HG03442 (cell line): Measurements from ENCODE around the gene NMRAL1.

Experiments used
- ATAC-seq: cut with Tn5 transposase; IDR thresholded peaks from one replicate; pipeline ENCODE4 v1.9.1; 2021; ENCODE audit warnings: mild to moderate bottlenecking, moderate library complexity; ENCODE audit not compliant: unreplicated experiment

Gene NMRAL1

DNA sequence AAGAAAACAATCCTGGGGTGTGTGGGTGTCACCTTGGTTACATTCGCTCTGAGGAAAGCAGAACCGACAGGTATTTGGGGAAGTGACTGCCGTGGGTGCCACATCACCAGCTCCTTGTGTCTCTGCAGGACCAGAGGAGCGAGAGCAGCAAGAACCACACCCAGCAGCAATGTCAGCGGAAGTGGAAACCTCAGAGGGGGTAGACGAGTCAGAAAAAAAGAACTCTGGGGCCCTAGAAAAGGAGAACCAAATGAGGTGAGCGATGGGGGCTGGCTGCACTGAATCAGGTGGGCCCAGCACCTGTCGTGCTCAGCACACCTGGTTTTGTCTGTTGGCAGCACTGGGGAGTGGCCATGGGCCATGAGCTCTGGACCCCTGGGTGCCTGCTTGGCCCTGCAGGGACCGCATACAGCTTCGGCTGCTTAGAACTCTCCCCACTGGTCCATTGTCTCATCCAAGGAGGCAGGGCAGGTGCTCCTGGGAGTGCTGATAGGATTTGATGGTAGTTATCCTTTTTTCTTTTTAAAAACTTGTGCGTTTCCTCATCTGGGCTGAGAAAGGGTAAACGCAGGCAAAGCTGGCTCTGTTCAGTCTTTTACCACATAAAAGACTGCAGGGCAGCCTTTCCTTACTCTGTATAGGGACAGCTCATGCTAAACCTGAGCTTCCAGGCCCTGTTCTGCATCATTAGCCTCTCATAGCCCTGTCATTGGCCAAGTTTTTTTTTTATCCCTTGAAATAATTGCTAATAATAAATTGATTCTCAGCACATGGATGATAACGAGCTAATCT is 31.1 kb upstream of the NMRAL1 start:
- peak; percentile 69 for ATAC-seq

DNA sequence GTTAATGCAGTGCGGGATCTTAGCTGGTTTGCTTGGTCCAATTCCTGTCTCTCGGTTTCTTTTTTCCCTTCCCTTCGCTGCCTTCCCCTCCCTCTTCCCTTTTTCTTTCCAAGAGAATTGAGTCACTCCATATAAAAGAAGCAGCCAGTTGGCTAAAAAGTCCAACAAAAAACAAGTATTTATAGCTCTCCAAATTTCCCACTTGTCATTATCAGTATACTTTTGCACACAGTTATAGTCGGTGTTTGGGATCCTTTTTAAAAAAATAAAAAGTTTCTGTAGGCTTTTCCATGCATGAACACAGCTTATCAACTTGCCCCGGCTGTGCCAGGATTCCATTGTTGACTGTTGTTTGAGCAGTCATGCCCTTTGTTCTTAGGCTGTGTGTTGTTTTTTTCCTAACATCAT is 26.6 kb upstream of the NMRAL1 start:
- no peak for ATAC-seq

DNA sequence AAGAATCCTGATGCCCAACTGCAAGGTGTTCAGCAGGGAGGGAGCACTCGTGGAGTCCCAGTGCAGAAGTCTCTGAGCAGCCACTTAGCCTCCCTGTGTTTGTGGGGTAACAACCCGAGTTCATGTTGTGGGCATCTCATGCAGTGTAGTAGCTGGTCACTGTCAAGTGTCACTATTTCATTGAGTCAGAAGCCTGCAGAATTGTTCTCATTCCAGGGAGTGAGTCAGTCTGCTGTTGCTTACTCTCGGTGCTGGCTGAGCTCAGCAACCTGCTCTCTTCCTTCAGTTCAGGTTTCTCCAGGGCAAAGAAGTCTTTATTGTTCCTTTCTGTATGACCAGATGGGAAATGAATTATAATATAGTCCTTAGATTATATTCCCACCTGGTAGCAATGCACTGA is 25.8 kb upstream of the NMRAL1 start:
- ATAC-seq, result no peak

- no peak for ATAC-seq
Measured at GRCh38 chr16:4499196-4499555, 24.8 kb upstream of the NMRAL1 start.

- ATAC-seq, result no peak
Measured at GRCh38 chr16:4498546-4499195, 24.2 kb upstream of the NMRAL1 start.

- no peak for ATAC-seq
Measured at GRCh38 chr16:4496305-4496704, 21.9 kb upstream of the NMRAL1 start.

DNA sequence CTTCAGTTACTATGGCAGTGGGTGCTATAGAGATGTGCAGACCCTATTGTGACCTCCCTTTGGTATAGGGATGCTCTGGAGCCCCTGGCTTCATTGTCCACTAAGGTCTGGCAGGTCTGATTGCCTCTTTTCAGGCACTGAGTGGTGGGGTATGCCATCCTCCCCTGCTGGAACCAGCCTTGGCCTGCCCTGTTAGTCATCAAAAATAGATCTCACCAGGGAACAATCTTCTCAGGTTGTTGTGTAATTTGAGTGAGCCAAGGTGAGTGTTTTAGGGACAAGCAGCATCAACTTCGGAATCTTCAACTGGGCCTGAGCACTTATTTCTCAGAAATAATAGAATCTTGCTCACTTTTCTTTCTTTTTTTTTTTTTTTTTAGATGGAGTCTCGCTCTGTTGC is 21.3 kb upstream of the NMRAL1 start:
- ATAC-seq, result no peak

GRCh38 chr16:4494746-4495490 is 20.5 kb upstream of the NMRAL1 start:
- no peak for ATAC-seq

- no peak for ATAC-seq
Measured at GRCh38 chr16:4491898-4492297, 17.5 kb upstream of the NMRAL1 start.

DNA sequence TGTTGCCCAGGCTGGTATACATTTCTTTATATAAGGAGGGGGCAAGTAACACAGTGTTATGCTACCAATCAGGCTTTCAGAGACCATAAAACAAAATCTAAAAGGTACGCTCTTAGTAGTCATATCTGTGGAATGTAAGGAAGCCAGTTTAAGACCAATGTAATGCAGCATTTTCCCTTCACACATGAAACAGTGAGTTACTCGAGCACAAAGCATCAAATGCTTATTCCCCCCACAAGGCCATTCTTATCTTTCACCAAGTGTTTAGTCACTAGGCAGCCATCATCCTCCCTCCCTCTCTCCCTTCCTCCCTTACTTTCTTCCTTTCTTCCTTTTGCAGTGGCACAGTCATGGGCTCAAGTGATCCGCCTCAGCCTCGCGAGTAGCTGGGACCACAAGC is 14.6 kb upstream of the NMRAL1 start:
- ATAC-seq, result no peak

DNA sequence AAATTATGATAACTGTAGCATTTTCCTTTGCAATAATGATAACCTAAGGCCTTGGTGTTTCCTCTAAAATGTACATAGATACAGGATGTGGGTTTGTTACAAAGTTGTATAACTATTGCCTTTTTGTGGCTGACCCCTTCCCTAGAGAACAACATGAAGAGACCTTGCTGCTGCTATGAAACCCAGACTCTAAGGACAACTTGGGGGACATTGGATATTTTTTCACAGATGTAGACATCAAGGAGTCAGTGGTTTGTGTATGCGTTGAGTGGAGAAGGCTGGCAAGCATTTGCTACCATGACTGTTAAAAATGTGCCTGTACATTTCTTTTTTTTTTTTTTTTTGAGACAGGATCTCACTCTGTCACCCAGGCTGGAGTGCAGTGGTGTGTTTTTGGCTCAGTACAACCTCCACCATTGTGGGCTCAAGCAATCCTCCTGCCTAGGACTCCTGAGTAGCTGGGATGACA is 14.1 kb upstream of the NMRAL1 start:
- no peak for ATAC-seq

DNA sequence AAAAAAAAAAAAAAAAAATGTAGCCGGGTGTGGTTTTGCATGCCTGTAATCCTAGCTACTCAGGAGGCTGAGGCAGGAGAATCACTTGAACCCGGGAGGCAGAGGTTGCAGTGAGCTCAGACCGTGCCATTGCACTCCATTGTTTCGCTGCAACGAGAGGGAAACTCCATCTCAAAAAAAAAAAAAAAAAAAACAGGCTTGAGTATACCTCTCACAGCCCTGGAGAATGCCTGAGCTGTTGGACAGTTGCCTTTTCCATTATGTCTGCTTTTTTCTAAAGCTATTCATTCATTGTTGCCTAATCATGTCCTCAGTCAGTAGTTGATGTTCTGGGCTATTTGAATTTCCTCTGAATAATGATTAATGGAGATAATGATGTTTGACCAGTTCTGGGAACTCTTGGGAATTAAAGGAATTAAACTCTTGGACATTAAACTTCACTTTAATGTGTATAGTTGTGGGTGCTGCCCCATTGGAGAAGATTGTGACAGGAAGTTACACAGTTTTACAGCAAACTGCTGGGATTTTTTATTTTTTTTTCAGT is 13.6 kb upstream of the NMRAL1 start:
- ATAC-seq, result no peak

GRCh38 chr16:4486126-4486893 is 11.9 kb upstream of the NMRAL1 start:
- ATAC-seq, result no peak

- ATAC-seq, result no peak
Measured at GRCh38 chr16:4481963-4482362, 7.5 kb upstream of the NMRAL1 start.

DNA sequence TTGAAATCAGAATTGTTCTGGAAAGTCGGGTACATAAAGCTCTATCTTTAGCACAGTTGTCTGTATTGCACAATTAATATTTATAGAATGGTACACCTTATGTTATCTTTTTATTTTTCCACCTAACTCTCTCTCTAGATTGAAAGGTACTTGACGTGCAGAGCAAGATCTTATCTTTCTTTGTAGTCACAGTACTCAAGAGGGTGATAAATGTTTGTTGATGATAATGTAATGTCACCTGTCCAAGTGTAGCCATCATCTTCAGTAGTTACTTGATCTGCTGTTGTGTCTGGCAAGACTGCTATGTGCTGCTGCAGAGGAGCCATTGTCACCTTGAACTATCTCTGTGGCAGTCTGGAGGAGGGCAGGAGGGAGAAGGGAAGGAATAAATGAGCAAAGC is 7.1 kb upstream of the NMRAL1 start:
- no peak for ATAC-seq

DNA sequence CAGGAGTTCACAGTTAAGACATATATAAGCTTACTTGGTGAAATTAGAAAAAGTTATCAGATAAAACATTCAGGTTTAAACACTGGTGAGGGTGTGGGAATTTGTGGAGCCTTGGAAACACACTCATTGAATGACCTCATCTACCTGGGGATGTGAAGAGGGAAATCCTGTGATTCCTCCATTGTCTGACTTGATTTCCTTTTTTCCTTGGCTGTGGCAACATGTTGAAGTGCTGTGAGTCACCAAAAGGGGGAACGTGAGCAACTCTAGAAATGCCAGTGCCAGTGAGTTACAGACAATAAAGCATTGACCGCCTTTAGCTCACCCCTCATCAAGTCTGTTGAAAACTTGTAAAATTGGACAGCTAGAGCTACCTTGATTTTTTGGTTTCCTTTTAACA is 3.5 kb upstream of the NMRAL1 start:
- ATAC-seq, result no peak

- peak; percentile 82 for ATAC-seq
Measured at GRCh38 chr16:4475880-4476788, 1.7 kb upstream of the NMRAL1 start, which contains the start of gene HMOX2. Gene HMOX2, plus strand, starts transcription at chr16:4476398. Its CDS starts 29,127 bp downstream, at chr16:4505525.

DNA sequence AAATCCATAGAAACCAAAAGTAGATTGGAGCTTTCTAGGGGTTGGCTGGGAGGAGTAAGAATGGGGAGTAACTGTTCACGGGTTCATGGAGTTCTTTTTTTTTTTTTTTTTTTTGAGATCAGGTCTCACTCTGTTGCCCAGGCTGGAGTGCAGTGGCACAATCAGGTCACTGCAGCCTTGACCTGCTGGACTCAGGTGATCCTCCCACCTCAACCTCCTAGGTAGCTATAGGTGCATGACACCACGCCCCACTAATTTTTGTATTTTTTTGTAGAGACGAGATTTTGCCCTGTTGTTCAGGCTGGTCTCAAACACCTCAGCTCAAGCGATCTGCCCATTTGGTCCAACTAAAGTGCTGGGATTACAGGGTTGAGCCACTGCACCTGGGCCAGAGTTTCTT is 1.5 kb downstream of the NMRAL1 start:
- ATAC-seq, result no peak

DNA sequence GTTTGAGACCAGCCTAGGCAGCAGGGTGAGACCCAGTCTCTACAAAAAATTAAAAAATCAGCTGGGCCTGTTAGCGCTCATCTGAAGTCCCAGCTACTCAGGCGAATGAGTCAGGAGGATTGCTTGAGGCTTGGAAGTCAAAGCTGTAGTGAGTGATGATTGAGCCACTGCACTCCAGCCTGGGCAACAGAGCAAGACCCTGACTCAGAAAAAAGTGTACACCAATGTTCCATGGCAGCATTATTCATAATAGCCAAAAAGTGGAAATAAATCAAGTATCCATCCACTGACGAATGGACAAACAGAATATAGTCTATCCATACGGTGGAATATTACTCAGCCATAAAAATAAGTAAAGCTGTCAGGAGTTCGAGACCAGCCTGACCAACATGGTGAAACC is 2.6 kb downstream of the NMRAL1 start:
- no peak for ATAC-seq

DNA sequence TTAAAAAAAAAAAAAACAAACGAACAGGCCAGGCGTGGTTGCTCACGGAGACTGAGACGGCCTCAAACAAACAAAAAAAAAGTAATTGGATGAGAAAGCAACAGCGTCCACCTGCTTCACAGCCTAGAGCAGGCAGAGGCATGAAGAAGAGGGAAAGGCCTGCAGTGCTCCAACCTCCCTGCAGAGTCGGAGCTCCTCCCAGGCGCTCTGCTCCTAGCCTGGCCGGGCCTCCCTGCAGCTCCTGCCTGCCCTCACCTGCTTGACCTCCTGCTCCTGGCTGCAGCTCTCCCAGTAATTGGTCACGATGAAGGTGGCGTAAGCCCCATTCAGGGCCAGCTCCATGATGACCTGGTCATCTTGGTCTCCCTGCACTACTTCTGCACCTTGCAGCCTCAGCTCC is 5.5 kb downstream of the NMRAL1 start:
- ATAC-seq, result no peak
